Measurements from ENCODE around the gene HOMER2.

DNA sequence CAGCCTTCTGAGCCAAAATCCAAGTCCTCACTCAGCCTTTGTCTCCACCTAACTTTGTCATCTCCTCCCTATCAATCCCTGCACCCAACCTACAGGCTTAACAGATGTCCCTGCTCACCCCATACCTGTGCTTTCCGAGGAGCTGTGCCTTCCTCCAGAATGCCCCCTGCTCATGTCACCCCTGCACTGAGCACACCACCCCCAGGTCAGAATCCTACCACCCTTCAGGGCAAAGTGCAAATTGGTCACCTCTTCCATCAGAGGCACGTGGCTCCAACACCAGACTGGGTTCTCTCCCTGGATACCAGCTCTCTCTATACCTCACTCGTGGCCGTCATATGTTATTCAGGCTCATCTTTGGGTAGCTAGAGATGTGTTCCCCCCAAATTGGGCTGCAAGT is 29.8 kb downstream of the HOMER2 start:
- TF ChIP-seq POLR2A (IDR thresholded peaks at IDR 0.05) (no peak), POLR2AphosphoS5 (IDR thresholded peaks at IDR 0.05; ENCODE audit: insufficient read depth in 1 of 2, low read depth in 1 of 2) (no peak)
- TF ChIP-seq, protein P1, sequence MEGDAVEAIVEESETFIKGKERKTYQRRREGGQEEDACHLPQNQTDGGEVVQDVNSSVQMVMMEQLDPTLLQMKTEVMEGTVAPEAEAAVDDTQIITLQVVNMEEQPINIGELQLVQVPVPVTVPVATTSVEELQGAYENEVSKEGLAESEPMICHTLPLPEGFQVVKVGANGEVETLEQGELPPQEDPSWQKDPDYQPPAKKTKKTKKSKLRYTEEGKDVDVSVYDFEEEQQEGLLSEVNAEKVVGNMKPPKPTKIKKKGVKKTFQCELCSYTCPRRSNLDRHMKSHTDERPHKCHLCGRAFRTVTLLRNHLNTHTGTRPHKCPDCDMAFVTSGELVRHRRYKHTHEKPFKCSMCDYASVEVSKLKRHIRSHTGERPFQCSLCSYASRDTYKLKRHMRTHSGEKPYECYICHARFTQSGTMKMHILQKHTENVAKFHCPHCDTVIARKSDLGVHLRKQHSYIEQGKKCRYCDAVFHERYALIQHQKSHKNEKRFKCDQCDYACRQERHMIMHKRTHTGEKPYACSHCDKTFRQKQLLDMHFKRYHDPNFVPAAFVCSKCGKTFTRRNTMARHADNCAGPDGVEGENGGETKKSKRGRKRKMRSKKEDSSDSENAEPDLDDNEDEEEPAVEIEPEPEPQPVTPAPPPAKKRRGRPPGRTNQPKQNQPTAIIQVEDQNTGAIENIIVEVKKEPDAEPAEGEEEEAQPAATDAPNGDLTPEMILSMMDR (IDR thresholded peaks at IDR 0.05): no peak

All from vagina (tissue), 2 donors.